ENCODE measurements around the gene TARBP2.

GRCh38 chr12:53481939-53482586, 19.0 kb upstream of the TARBP2 start:
- no peak for TF ChIP-seq CTCF (IDR thresholded peaks at IDR 0.05; ENCODE audit: low read depth, low read length, missing input control)
- no peak for TF ChIP-seq MAX (IDR thresholded peaks at IDR 0.05)
- TF ChIP-seq REST (IDR thresholded peaks at IDR 0.05) = no peak
- TF ChIP-seq RXRA (IDR thresholded peaks at IDR 0.05) = no peak

Measured in liver (tissue), 3 donors.